Medulla oblongata (tissue), 1 donor: Measurements from ENCODE around the gene TMEM259.

Source experiments
- DNase-seq: peaks from one replicate; pipeline ENCODE4 v3.0.0-alpha.2; 2015; ENCODE audit errors: extremely low spot score

The TMEM259 gene

GRCh38 chr19:1017115-1017905, 3.6 kb downstream of the TMEM259 start:
- DNase-seq = no peak

- no peak for DNase-seq
These were observed 4.2 kb downstream of the TMEM259 start for GRCh38 chr19:1016647-1017114.

- no peak for DNase-seq
These were observed 4.9 kb downstream of the TMEM259 start for GRCh38 chr19:1015782-1016646.

DNA sequence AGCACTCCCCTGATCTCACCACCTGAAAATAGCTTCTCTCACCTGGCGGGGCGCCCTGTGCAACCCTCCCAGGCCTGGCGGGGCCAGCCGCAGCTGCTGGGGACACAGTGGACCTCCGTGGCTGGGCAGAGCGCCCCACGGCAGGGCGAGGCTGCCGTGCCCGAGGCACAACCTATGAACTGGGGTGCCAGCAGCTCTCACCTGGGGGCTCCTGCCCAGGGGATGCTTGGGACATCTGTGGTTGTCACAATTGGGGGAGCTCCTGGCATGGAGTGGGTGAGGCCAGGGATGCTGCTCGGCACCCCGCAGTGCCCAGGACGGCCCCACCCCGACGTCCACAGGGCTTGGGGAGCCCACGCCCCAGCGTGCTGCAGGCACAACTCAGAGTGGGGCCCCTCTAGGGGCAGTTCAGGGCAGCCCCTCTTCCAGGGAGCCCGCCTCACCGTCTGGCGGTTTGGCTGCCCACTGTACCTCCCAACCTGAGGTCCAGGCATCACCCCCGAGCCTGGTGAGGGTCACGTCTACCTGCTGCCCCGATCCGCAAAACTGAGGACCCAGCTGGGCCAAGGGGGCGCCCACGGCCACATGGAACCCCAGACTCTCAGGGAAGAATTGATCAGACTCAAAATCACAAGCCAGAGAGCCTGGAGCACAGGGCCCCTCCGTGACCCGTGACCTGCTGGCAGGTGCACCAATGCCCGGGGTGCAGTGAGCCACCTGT, 5.7 kb downstream of the TMEM259 start:
- DNase-seq = no peak

DNA sequence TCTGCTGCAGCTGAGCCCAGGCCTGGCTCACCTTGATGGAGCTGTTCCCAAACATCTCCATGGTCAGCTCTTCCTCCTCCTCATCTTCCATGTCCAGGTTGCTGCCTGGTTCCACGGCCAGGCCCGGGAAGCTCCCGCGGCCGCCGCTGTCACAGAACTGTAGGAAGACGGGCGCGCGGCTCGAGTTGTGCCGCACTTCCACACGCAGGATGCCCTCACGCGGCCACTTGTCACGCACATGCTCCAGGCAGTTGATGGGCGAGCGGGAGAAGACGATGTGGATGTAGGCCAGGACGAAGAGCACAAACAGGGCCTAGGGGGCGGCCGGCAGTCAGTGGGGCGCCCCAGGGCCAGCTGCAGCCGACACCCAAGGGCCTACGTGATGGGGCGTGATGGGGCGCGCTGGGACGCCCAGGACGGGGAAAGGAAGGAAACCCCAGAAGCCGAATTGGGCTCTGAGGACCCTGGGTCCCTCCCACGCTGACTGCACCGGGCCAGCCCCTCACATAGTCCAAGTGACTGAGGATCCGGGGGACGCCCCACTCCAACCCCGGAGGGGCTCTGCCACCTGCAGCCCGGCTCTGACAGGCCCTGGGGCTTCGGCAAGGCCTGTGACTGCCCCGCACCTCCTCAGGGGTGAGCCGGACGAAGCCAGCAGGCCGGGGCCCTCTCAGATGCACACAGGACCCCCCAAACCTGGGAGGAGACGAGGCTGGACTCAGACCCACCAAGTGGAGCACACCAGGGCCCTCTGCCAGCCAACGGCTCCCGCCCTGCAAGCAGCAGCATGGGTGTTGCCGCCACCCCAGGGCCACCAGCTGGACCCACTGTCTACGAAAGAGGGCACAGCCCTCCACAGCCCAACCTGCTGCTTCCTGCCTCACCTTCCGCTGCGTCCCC, 6.5 kb downstream of the TMEM259 start:
- DNase-seq = no peak

DNA sequence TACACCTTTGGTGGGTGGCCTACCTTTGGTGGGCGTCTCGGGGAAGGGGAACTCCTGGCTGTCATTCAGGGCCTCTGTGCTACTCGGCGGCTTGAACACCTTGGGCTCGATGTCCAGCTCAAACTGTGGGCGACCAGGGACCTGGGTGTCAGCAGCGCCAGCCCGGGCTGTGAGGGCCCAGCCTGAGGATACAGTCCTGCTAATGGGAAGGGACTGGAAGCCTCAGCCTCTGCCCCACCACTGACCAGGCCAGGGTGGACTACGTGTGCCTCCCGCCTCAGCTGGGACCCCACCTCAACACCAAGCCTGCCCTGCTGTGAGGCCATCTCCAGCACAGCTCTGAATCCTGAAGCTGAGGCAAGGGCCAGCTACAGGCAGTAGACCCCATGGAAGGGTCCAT, 7.7 kb downstream of the TMEM259 start:
- no peak for DNase-seq

GRCh38 chr19:1012334-1012733, 8.6 kb downstream of the TMEM259 start:
- DNase-seq = no peak

DNA sequence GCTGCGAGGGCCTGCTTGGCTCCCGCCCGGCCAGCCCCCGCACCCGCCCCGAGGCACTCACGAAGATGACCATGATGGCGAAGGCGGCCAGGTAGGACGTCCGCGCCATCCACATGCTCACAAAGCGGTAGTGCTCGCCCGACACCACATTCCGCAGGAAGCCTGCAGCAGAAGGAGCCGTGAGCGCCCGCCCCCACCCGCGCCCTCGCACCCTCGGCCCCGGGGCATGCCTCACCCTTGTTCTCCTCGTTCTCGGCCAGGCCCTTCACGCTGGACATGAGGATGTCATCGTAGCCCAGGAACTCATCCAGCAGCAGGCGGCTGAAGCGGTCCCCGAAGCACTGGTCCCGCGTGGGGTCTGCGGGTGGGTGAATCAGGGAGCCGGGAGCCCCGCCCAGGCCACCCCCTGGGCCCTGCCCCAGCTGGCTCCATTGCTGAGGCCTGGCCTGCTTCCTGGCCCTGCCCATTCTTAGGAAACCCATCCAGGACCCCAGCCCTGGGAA, 9.0 kb downstream of the TMEM259 start:
- DNase-seq = no peak

- DNase-seq = no peak
These were observed 10.1 kb downstream of the TMEM259 start for GRCh38 chr19:1010586-1011510.

DNA sequence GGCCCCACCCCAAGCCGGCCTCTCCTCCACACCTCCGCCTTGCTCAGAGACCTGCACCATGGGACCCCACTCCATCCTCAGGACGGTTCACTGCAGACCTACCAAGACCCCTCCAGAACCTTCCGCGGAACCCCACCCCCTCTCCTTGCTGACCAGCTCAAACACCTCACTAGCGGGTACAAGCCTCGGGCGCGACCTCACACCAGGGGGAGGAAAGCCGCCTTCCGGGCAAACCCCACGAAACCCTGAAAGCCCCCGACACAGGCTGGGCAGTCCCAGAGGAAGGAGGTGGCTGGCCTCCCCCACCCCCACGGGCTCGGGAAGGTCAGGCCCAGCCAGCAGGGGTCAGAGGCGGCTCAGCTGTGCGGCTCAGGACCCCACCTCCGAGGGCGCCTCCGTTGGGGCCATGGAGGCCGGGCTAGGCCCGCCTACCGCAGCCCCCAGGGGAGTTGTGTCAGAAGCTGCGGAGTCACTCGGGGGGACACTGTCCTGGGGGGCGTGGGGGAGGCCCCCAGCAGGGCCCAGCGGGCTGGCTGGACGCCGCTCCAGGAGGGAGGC, 10.9 kb downstream of the TMEM259 start:
- DNase-seq = no peak

DNA sequence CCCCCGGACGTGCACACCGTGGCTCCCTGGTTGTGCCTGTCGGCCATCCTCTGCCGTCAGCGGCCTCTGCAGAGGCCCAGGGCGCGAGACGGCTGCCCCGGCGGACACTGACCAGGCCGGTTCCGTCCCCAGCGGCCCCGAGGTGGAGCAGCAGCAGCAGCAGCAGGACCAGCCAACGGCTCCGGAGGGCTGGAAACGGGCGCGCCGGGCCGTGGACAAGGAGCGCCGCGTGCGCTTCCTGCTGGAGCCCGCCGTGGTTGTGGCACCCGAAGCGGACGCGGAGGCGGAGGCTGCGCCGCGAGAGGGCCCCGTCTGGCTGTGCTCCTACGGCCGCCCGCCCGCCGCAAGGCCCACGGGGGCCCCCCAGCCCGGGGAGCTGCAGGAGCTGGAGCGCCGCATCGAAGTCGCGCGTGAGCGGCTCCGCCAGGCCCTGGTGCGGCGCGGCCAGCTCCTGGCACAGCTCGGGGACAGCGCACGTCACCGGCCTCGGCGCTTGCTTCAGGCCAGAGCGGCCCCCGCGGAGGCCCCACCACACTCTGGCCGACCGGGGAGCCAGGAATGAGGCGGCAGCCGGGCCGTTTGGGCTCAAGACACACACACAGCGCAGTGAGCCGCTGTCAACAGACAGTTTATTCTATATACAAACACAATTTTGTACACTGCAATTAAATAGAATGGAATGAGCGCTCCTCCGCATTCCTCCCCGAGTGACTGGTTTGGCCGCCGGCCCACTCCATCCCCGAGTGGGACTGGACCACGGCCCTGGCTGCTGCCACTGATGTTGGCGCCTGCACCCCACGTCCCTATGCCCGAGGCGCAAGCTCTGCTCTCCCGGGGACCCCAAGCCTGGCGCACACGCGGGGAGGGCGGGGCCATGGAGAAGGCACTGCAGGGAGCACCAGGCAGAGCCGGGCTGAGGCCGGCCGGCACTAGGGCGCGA, 11.6 kb downstream of the TMEM259 start:
- DNase-seq = no peak

DNA sequence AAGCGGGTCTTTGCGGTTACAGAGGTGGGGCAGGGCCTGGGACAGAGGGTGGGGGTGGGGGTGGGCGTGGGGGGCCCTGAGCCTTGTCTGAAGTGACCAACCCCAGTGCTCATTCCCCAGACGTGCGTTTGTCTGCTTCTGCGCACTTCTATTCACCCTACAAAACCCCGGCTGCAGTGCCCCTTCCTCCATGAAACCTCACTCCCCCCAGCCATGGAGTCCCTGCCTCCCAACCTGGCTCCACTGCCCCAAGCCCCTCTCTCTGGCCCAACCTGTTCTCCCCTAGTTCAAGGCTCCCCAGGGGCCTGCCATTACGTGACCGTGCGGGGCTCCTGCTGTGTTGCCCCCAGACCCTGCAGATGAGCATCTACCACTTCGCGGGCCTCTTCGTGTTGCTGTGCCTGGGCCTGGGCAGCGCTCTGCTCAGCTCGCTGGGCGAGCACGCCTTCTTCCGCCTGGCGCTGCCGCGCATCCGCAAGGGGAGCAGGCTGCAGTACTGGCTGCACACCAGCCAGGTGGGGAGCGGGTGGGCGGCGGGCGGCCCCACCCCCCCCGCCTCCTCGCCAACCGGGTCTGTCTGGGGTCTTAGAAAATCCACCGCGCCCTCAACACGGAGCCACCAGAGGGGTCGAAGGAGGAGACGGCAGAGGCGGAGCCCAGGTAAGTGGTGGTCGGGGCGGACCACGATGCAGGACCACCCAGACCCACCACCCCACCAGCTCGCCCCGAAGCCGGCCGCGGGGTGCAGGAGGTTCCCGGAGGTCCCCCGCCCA, 12.5 kb downstream of the TMEM259 start:
- no peak for DNase-seq

- no peak for DNase-seq
These were observed 13.3 kb downstream of the TMEM259 start for GRCh38 chr19:1007399-1008251.

DNA sequence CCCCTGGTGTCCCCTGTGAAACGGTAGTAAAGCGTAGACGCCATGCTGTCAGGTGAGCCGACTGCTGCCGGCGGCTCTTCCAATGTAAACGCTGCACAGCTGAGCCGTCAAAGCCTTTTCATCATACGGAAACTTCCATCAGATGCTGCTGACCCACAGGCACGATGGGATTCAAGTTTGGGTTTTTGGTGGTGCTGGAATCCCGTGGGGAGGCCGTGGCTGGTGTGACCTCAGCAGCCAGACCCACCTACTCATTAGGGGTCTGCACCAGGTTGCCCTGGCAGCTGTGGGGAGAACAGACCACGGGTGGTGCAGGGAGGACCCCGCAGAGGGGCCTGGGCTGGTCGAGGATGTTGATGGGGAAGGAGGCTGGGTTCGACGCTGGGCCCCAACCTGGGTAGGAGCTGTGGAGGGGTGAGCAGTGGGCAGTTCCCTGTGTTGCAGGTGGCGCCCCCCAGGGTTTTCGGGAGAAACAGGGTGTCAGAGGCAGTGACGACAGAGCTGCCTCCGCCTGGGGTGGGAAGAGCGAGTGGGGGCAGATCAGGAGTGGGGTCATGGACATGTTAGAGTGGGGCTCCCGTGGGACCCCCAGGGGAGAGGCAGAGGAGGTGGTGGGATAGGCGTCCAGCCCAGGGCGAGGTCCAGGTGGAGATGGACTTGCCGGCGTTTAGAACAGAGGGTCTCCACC, 14.1 kb downstream of the TMEM259 start:
- DNase-seq = no peak

DNA sequence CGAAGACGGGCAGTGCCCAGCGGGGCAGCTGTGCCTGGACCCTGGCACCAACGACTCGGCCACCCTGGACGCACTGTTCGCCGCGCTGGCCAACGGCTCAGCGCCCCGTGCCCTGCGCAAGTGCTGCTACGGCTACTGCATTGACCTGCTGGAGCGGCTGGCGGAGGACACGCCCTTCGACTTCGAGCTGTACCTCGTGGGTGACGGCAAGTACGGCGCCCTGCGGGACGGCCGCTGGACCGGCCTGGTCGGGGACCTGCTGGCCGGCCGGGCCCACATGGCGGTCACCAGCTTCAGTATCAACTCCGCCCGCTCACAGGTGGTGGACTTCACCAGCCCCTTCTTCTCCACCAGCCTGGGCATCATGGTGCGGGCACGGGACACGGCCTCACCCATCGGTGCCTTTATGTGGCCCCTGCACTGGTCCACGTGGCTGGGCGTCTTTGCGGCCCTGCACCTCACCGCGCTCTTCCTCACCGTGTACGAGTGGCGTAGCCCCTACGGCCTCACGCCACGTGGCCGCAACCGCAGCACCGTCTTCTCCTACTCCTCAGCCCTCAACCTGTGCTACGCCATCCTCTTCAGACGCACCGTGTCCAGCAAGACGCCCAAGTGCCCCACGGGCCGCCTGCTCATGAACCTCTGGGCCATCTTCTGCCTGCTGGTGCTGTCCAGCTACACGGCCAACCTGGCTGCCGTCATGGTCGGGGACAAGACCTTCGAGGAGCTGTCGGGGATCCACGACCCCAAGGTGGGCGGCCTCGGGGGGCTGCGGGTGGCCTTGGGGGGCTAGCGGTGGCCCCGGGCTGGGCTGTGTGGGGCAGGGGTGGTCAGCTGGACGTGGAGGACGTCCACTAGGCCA, 15.9 kb downstream of the TMEM259 start:
- DNase-seq = no peak
